Stimulated activated CD4-positive, alpha-beta T cell treated with anti-CD3 and anti-CD28 coated beads, Interleukin-15, amount 100 ng/mL, for 48 hours (primary cell): Measurements from ENCODE around the gene LRRC38.
A peak's percentile ranks its signal among the peaks of the same experiment; 100 is the strongest.

Experiments used
- DNase-seq, 2 donors: peaks; one replicate each; pipeline ENCODE4 v3.0.0-alpha.2; 2020; ENCODE audit warnings: low read depth in 2 of 2

Gene LRRC38

DNA sequence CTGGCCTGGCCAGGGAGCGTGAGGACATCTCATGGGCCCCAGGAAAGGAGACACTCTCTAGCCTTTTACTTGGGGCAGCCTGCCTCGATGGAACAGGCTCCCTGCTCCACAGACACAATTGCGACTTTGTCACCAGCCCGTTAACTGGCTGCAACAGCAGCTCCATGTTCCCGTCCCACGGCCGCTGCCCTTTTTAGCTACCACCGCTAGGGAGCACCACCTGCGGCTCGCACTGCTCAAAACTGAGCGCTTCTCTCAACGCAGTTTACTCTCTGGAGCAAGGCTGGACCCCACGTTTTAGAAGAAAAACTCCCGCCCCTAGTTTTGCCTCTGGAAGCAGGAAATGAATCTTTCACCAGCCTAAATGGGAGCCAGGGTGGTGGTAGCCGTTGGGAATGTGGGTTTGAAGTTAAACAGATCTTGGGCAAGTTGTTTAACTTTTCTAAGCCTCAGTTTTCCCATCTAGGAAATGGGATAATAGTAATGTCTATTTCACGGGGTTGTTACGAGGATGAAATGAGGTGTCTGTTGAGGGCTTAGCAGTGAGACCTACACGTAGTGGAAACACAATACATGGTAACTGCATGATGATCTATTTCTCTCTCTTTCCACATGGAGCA lies 3.5 kb upstream of the LRRC38 start:
- DNase-seq, result peak in 1 of 2 donors; percentile 3

DNA sequence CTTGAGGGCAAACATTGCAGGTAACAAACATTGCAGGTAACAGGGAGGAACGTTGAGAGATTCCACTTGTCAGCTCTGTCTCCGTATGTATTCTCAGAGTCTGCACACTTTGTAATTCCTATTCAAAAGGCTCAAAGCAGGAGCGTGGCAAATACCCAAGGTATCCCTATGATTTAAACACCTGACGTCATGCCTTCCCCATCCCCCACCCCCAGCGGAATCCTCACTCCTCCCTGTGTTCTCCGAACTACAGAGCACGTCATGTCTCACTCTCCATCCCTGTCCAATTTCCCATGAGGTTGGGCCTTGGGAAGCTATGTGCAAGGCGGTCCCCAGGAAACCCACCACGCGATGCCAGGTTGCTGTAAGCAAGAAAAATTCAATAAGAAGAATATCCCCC lies 2.8 kb upstream of the LRRC38 start:
- DNase-seq, result no peak

DNA sequence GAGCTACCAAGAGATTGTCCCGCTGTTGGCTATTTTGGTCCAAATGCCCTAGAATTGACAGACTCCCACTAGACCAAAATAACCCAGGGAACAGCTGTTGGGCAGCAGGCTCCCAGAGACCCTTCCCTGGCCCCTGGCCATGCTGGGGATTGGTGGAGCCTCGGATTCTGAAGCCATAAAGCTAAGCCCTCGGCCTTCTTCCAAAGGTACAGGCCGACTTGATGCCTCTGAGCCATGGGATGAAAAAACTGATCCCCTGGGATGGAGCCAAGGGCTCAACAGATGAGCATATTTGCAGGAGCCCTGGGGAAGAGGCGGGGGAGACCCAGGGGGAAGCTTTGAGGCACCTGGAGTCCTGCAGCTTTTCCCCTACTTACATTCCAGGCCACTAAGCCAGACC lies 1.0 kb upstream of the LRRC38 start:
- DNase-seq, result no peak

DNA sequence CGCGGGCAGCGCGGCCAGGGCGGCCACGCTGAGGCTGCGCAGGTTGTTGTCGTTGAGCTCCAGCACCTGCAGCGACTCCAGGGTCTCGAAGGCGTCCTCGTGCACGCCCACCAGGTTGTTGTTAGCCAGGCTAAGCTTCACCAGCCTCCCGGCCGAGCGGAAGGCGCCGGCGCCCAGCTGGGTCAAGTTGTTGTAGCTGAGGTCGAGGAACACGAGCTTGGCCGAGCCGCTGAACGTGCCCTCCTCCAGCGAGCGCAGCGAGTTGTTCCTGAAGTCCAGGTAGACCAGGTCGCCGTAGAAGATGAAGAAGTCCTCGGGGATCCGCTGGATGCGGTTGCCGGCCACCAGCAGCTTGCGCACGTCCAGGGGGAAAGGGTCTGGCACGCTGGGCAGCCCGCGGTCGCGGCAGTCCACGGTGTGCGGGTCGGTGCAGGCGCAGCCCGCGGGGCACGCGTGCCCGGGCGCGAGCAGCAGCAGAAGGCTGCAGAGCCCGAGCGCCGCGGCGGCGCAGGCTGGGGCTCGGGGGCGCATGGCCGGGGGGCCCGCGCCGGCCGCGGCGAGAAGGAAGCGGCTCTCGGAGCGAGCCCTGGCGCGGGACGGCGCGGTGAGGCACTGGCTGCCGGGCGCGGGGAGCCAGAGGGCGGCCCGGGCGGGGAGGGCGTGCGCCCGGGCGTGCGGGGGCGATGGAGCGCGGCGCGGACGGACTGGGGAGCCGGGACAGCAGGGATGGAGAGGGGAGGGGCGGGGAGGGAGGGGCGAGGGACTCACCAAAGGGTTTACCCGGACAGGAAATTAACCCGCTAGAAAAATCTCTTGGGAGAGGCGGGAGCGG lies 524 bp downstream of the LRRC38 start:
- DNase-seq, result no peak

DNA sequence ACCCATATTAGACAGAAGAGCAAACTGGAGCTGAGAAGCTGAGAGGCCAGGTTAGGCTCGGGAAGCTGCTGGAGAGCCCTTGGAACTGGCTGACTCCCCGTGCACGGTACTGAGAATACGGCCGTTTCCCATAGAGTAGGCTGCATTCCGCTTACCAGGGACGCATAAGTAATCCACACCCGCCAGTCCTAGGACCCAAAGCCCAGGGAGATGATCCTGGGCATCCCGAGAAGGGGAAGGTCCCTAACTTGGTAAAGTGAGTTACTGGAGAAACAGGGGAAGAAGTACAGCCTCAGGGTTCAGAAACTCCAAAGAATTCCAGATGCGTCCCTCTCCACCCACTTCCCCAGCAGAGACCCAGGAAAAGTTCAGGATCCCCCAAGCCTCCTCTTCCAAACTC lies 1.3 kb downstream of the LRRC38 start:
- DNase-seq, result no peak

DNA sequence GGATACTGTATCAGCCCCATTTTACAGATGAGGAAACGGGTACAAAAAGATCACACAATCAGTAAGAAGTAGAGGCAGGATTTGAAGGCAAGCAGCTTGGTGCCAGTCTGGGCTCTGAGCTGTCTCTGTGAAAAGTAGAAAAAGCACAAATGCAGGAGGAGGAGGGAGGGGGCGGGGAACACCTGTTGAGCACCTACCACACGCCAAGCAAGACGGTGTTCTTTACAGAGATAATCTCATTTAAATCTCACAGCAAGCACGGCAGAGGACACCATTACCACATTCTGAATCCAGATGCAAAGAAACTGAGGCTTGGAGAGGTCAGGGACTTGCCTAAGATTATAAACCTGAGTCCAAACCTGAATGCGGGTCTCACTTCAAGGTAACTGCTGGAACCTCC lies 3.3 kb downstream of the LRRC38 start:
- DNase-seq, result no peak

DNA sequence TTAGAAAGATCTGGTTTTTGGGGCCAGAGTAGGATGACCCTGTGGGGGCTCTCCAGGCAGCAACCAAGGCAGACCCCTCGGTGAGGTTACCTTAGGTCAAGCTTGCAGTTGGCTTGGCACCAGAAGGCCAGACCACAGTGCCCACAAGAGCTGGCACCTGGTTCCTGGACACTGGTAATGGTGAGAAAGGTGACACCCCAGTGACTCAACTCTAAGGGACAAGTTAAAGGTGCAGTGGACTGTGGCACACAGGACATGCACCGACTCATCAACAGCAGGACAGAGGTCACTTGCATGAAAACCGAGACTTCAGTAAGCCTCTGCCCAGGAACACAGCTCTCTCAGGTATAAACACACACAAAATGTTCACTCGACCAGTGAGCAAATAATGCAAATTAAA lies 6.7 kb downstream of the LRRC38 start:
- no peak for DNase-seq

DNA sequence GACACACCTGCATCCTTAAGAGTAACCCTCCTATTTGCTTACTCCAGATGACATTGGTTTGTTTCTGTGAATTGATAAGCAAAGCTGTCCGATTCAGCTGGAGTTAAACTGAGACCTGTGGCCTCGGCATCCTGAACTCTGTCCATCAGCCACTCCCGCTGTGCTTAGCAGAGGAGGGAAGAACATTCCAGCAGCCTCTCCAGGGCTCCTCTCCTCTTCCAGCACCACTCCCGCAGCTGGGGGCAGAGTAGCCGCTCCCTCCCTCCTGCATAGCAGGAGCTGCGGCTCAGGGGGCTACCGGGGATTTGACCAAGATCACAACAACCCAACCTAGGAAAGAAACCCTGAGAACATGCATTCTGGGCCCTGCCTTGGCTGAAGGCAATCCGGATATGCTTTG lies 8.8 kb downstream of the LRRC38 start:
- no peak for DNase-seq

DNA sequence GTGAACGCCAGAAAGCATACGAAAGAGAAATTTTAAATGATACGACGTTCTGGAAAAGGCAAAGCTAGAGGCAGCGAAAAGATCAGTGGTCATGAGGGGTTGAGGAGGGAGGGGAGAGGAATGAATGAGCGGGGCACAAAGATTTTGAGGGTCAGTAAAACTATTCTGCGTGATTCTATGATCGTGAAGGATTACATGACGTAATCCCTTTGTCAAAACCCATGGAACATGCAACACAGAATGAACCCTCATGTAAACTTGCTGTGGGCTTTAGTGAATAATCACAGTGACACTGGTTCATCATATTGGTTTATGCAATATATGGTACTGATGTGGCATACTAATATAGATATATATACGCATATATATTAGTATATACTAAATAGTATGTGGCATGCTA lies 13.0 kb downstream of the LRRC38 start:
- no peak for DNase-seq

DNA sequence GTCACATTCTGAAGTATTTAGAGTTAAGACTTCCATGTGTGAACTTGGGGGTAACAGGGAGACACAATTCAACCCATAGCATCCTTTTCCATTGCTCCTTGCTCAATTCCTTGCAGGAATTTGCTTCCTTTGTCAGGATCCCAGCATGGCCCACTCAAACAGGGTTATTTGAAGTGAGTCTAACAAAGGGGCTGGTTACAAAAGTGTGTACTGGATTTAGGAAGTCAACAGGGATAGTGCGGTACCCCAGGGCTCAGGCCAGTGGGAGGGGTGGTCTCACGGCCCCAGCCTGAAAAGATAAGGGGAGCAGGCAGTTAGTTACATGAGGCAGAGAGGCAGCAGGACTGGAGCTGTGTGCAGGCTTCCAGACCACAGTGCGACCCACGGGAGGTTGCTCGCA lies 14.4 kb downstream of the LRRC38 start:
- DNase-seq, result no peak

DNA sequence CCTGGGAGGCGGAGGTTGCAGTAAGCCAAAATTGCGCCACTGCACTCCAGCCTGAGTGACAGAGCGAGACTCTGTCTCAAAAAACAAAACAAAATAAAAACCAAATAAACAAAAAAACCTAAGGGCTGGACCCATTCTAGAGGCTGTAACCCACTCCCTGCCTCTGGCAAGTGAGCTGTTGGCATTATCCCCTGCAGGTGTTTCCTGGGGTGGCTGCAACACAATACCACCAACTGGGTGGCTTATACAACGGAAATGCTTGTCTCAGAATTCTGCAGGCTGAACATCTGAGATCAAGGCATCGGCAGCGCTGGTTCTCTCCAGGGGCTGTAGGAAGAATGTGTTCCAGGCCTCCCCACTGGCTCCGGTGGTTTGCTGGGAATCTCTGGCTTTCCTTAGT lies 15.2 kb downstream of the LRRC38 start:
- no peak for DNase-seq

DNA sequence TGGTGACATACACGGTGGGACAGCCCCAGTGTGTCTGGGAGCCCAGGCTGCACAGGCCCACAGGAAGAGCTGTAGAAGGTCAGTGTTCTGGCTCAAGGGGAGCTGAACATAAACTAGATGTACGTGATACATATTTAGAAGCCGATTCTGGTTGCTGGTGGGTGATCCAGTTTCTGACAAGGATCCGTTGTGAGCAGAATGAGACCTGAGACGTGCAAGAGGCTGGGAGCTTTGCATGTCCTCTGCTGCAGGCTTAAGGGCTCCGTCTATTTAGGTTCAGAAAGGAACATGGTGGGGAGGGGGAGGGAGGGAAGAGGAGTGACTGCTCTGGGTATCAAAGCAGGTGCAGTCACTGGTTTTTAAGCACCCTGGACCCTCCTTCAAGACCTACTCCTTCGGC lies 18.6 kb downstream of the LRRC38 start:
- DNase-seq, result no peak

DNA sequence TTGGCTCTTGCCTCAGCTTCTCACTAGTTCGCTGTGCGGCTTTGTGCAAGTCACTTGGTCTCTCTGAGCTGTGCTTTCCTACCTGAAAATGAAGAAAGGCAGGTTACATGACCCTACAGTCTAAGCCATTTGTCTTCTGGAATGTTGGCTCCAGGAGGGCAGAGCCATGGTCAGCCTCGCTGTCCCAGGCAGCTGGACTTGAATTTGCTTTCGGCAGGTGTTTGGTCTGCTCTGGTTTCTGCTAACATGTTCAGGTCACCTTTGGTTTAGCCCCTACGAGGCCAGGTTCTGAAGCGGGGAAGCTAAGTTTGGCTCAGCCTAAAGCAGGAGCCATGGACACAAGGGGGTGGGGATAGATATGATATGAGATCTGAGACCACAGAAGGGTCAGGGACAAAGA lies 19.1 kb downstream of the LRRC38 start:
- DNase-seq, result no peak

DNA sequence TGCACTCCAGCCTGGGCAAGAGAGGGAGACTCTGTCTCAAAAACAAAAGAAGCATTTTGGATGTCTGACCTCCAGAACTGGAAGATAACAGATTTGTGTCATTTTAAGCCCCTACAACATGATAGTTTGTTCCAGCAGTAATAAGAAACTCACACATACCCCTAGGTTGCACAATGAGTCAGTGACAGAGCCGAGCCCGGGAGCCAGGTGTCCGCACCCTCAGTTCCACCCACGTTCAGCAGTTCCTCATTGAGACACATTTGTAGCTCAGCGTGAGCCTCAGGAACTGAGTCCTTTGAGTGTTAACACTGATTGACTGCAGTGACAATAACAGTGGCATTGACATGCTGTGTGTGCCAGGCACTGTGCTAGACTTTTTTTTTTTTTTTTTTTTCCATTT lies 19.8 kb downstream of the LRRC38 start:
- DNase-seq, result peak in 1 of 2 donors; percentile 11

DNA sequence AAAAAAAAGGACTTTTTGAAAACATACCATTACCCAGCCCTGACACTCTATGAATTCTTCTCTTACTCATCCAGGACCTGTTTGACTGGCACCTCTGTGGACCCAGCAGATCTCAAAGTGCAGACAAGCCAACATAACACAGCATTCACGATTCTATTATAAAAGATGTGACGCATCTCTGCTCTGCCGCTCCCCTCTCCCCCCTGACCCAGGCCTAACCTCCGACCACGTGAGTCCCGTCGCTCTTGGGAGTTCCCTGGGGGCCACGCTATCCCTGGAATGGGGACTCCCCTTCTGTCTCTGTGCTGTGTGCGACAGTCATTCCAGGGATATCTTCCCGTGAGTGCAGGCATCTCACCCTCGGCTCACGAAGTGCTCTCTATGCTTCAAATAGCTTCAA lies 21.1 kb downstream of the LRRC38 start:
- DNase-seq, result no peak

DNA sequence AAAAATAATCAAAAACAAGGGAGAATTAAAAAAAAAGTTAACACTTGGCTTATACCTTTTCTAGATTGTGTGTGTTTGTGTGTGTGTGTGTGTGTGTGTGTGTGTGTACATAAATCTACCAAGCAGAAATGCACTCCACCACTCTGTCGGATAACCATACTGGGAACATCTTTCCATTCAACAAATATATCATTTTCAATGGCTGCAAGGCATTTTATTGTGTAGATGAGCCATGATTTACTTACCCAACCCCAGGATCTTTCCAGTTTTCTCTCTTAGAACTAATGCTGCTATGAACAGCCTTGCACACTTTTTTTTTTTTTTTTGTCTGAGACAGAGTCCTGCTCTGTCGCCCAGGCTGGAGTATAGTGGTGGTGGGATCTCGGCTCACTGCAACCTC lies 25.8 kb downstream of the LRRC38 start:
- DNase-seq, result no peak

DNA sequence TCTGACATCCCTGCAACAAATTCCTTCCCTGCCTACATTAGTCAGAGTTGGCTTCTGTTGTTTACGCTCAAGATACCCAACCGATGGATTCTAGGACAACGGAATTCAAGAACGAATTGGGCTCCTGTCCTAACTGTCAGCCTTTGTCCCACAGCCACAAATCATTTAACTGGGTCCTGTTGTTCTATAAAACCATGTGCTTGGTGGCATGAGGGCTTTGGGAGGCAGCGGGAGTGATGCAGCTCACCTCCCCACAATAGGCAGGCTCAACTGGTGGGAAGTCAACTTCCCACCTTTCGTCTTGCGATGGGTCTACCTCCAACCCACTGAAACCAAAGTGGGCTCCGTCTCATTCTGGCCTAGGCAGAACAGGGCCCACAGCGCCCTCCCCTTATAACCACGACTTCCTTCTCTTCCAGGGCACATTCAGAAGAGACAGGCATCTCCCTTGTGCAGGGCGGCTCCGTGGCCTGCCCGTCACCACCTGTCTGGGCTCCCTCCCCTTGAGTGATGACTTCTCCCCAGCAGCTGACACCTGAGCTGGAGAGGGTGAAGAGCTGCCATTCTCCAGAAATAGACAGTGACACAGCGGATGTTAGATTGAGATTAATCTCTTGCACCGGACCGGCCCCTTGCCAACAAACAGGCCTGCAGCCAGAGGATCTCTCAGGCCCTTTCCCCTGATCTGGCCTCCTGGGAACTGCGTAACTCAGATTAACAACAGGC lies 26.5 kb downstream of the LRRC38 start:
- no peak for DNase-seq

DNA sequence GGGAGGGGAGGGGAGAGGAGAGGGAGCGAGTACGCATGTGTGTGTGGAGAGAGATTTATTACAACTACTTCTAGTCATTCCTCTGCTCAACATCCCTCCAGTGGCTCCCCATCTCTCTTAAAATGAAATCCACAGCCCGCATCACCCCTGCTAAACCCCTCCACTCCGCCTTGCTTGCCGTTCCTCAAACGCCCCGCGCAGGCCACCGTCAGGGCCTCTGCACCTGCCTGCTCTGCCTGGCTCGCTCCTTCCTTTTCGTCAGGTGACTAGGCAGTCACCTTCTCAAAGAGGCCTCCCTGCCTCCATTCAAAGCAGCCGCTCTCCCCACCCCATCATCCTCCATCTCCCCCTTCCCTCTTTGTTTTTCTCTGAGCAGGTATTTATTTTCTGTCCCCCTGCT lies 29.9 kb downstream of the LRRC38 start:
- no peak for DNase-seq

DNA sequence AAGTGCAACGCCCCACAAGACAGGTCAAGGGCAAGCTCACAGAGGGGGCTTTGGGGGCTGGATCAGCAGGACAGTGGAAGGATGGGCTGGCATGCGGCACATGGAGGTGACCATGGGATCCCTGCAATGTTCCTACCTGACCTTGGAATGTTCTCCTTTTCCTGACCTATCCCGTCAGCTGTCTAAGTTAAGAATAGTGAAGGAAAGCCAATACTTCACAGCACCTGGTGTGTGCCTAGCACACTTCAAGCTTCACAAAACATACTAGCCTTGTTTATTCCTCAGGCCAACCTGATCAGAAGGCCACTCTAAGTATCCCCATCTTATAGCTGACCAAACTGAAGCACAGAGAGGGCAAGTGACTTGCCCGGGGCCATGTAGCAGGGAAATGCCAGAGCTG lies 31.2 kb downstream of the LRRC38 start:
- no peak for DNase-seq

DNA sequence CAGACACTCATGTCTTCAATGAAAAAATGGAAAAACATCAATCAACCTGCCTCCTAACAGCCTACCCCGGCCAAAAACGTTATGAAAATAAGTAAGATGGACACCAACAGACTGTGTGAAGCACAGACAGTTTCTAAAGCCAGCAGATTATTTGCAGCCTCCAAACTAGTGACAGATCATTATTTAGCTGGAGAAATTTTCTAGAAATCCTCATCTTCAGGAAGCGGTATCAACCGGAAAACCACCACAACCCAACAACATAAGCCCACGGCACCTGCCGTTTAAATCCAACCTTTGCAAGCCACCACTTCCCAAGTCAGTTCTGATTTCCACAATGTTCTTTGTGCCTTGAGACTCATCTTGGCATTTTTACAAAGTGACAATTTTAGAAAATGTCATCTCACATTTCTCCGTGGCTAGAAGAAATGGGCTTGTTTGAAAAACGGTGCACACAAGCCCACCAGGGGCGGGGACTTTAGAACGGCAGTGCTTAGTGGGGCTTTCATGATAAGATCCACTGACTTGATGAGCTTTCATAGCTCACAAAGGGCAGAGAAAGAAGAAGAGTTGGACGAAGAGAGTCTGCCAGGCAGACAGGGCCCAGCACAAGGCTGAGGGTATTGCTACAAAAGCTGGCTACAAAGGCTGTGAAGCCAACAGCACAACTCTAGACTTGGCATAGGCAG lies 34.5 kb downstream of the LRRC38 start:
- no peak for DNase-seq

DNA sequence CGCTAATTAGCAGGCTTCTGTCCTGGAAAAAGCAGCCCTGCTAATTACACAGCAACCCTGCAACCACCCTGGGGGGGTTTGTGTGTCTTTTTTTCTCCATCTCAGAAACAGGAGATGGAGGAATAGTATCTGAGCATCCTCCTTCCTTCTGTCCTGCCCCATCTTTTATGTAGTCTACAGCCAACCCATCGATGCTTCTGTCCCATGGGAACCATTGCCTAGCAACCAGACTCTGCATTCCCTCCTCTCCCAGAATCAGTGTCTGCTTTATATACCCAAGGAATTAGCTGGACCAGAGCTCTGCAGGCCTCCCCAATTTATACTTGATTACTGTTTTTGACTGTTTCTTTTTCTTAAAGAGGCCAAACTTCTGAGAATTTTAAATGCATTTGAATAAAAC lies 35.1 kb downstream of the LRRC38 start:
- DNase-seq, result no peak

DNA sequence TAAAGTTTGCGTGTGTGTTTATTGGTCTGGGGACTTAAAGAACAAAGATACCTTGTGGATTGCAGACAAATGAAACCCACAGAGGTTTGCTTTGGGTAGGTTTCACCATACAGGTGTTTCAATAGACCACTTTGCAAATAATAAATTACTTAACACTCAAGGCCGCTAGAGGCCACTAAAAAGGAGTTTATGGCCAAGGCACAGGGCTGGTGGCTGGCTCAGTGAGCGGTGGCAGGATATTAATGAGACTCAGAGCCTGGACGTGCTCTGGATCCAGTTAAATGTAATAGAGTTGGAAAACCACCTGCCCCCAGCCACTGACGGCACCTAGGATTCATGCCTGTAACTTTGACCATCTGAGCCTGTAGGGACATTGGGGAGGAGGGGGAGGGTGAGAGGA lies 44.5 kb downstream of the LRRC38 start:
- DNase-seq, result no peak
